Activated CD4-positive, alpha-beta T cell treated with anti-CD3 and anti-CD28 coated beads, Interleukin-2, amount 10 ng/mL, durations not matched to agents 24 days and 14 days (primary cell): Measurements from ENCODE around the gene WFDC8. TPM values are rescaled to one million over a fixed set of nuclear protein-coding genes. Genes with fewer than 3 reads are reported as not detected.
"Not testable (repeated sequence)": the region's sequence is repeated elsewhere in the genome, so short reads cannot be mapped to it uniquely, and the experiment has no call there.

Experiments used
- DNase-seq: peaks from one replicate; pipeline ENCODE4 v3.0.0; 2022
- H3K27ac Mint-ChIP-seq: one replicate; pipeline ENCODE4 v1.8.0; 2022; ENCODE audit warnings: mild to moderate bottlenecking, mixed read lengths
- H3K27me3 Mint-ChIP-seq: one replicate; pipeline ENCODE4 v1.8.0; 2022; ENCODE audit warnings: mixed read lengths
- H3K36me3 Mint-ChIP-seq: one replicate; pipeline ENCODE4 v1.8.0; 2022; ENCODE audit warnings: low read depth, mild to moderate bottlenecking, mixed read lengths
- H3K4me1 Mint-ChIP-seq: one replicate; pipeline ENCODE4 v1.8.0; 2021; ENCODE audit warnings: mixed read lengths
- H3K4me3 Mint-ChIP-seq: one replicate; pipeline ENCODE4 v1.8.0; 2022; ENCODE audit warnings: mild to moderate bottlenecking, moderate library complexity, mixed read lengths
- H3K9me3 Mint-ChIP-seq: one replicate; pipeline ENCODE4 v1.8.0; 2021; ENCODE audit warnings: mixed read lengths
- intact Hi-C: fragments of 100-400 bp; cut with micrococcal nuclease; formaldehyde crosslinking; loops from one replicate; pipeline ENCODE4 v1.15.1; 2023
- total RNA-seq: library from RNA; stranded (reverse); gene quantifications from 2 replicates; pipeline ENCODE4 v1.2.3, GENCODE V29; 2022

The WFDC8 gene
- total RNA-seq, 1 donor from 2014 or later: not detected

DNA sequence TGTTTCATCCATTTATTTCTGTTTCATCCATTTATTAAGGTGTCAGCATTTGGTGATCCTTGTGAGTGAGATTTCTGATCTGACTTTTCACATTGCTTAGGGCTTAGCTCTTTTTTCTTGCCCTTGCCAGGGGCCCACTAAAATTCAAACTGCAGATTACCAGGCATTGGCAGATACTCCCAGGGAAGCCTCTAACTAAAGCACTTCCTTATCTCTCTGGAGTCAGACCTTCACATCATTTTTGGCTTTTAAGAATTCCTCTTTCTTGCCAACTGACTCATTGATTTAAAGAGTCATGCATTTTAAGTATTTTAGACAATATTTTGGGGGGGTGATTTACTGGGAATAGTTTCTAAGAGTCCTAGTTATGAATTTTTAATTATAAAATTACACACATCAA is 2.6 kb upstream of the WFDC8 start:
- Mint-ChIP-seq H3K4me1 (no peaks in the 10 kb centered on the region), H3K9me3 (no peaks in the 10 kb centered on the region)
- intact Hi-C loops: no loop called here

DNA sequence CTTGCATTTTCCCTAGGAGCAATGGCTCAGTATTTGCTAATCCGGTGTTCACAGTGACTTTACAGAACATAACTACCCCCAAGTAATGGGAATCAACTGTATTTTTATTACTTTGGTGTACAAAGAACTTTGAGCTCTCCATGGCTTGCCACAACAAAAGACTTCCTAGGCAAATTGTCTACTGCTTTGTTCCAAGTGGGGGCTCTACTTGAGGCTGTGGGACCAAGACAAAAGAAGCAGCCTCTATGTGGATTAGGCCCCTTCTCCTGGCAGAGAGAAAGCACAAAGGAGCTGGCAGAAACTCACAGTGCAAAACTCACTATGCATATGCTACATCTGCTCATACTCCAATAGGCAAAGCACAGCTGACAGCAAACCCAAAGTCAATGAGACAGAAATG is 853 bp downstream of the WFDC8 start:
- Mint-ChIP-seq H3K4me3 (no peak overlapping the region), H3K9me3 (no peaks in the 10 kb centered on the region), H3K27ac (no peak overlapping the region), H3K36me3 (no peaks in the 10 kb centered on the region), H3K27me3 (peaks cover 26% of the 10 kb centered on the region), H3K4me1 (no peaks in the 10 kb centered on the region)
- no peak for DNase-seq
- intact Hi-C loops: no loop called here

More for the DNA sequence above, 2.6 kb upstream of the WFDC8 start:
- no peaks in the 10 kb centered on the region for H3K36me3 Mint-ChIP-seq
- no peak overlapping the region for H3K4me3 Mint-ChIP-seq
- no peak overlapping the region for H3K27ac Mint-ChIP-seq
- peaks cover 23% of the 10 kb centered on the region for H3K27me3 Mint-ChIP-seq
- DNase-seq: no peak

DNA sequence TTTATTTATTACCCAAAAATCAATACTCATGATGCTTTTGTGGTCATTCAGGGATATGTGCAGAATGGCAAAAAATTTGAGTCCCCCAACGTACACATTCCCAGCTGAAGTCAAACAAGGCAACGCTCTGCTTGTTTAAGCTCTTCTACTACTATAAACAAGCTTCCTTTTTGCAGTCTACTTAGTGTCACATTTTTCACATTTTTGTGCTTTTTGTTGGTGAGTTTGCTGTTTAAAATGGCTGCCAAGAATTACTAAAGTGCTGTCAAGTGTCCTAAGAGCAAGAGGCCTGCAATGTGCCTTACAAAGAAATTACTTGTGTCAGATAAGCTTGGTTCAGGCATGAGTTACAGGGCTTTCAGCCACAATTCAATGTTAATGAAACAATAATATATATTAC is 2.1 kb downstream of the WFDC8 start:
- intact Hi-C loops: no loop called here
- H3K27me3 Mint-ChIP-seq: peaks cover 25% of the 10 kb centered on the region
- DNase-seq: no peak
- no peak overlapping the region for H3K4me3 Mint-ChIP-seq
- no peaks in the 10 kb centered on the region for H3K9me3 Mint-ChIP-seq
- H3K4me1 Mint-ChIP-seq: no peaks in the 10 kb centered on the region
- H3K36me3 Mint-ChIP-seq: no peaks in the 10 kb centered on the region
- H3K27ac Mint-ChIP-seq: no peak overlapping the region

DNA sequence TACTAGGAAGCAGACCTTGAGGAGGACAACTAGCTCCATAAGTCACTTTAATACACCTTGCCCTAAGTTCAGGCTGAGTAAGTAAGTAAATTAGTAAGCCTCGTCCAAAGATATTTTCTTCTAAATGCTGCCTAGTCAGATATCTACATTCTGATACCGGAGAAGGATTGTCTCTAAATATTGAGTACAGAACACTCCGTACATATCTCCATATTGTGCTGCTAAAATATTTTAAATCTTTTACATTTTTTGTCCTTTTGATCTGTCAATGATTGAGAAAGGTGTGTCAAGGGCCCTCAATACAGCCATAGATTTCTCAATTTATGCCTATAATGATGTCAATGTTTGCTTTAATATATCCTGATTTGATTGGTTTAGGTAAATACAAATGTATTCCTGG is 3.2 kb downstream of the WFDC8 start:
- DNase-seq: no peak
- Mint-ChIP-seq H3K4me1 (no peaks in the 10 kb centered on the region), H3K9me3 (peaks cover 4% of the 10 kb centered on the region), H3K27ac (no peak overlapping the region), H3K36me3 (no peaks in the 10 kb centered on the region), H3K27me3 (peaks cover 25% of the 10 kb centered on the region), H3K4me3 (no peak overlapping the region)
- intact Hi-C loops: no loop called here

DNA sequence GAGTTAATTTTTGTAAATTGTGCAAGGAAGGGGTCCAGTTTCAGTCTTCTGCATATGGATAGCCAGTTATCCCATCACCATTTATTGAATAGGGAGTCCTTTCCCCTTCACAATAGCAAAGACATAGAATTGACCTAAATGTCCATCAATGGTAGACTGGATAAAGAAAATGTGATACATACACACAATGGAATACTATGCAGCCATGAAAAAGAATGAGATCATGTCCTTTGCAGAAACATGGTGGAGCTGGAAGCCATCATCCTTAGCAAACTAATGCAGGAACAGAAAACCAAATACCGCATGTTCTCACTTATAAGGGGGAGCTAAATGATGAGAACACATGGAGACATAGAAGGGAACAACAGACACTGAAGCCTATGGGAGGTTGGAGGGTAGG is 9.4 kb downstream of the WFDC8 start:
- H3K36me3 Mint-ChIP-seq, intact Hi-C loops, H3K4me1 Mint-ChIP-seq, H3K4me3 Mint-ChIP-seq, H3K9me3 Mint-ChIP-seq, DNase-seq, H3K27ac Mint-ChIP-seq: not testable (repeated sequence)
- peaks cover 11% of the 10 kb centered on the region for H3K27me3 Mint-ChIP-seq

DNA sequence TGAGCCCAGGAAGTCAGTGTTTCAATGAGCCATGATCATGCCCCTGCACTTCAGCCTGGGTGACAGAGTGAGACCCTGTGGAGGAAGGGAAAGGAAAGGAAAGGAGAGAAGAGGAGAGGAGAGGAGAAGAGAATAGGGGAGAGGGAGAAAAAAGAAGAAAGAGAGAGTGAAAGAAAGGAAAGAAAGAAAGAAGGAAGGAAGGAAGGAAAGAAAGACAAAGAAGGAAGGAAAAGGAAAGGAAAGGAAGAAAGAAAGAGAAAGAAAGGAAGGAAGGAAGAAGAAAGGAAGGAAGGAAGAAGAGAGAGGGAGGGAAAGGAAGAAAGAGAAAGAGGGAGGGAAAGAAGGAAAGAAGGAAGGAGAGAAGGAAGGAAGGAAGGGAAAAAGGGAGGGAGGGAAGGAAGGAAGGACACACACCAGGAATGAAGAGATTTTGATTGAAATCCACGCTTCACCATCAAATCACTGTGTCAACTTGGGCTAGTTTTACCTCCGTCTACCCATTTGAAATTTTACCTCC is 14.3 kb downstream of the WFDC8 start:
- no peak overlapping the region for H3K4me3 Mint-ChIP-seq
- no peaks in the 10 kb centered on the region for H3K4me1 Mint-ChIP-seq
- no peak for DNase-seq
- H3K27me3 Mint-ChIP-seq: peaks cover 8% of the 10 kb centered on the region
- H3K27ac Mint-ChIP-seq: no peak overlapping the region
- intact Hi-C loops: no loop called here
- no peaks in the 10 kb centered on the region for H3K36me3 Mint-ChIP-seq
- H3K9me3 Mint-ChIP-seq: peaks cover 3% of the 10 kb centered on the region

DNA sequence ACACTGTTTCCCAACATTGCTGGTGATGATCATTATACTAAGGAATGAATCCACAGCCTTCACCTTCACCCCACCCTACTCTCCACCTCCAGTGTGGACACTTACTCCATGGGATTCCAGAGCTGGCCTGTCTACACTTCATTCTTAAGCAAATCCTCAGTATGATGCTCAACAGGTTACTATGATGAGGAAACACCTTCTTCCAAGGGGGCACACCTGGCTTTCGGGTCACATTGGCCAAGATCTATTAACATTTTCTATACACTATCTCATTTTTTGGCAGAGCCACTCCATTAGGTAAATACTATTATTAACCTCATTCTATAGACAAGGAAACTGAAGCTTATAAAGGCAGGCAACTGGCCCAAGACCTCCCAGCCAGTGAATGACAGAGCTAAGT is 23.9 kb downstream of the WFDC8 start:
- no peak for DNase-seq
- Mint-ChIP-seq H3K4me3 (no peak overlapping the region), H3K9me3 (no peaks in the 10 kb centered on the region), H3K4me1 (no peaks in the 10 kb centered on the region), H3K36me3 (no peaks in the 10 kb centered on the region), H3K27ac (no peak overlapping the region), H3K27me3 (peaks cover 3% of the 10 kb centered on the region)
- intact Hi-C loops: no loop called here

DNA sequence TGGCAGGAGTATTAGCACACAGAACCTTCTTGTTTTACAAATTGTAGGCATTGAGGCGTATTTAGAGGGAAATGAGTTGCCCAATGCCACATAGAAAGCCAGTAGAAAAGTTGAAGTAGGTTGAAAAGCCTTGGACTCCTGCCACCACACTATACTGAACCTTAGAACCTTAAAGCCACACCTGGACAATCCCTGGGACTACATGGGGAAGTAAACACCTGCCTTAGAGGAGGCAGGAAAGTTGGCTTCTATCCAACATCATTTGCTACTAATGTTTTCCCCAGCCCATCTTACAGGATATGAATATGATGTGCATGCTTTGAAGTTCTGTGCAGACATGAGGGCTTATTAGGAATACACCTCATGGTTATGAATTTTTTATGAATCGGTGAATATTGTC is 26.6 kb downstream of the WFDC8 start:
- Mint-ChIP-seq H3K27me3 (peaks cover 13% of the 10 kb centered on the region), H3K4me1 (no peaks in the 10 kb centered on the region), H3K27ac (no peak overlapping the region), H3K36me3 (no peaks in the 10 kb centered on the region), H3K9me3 (no peaks in the 10 kb centered on the region), H3K4me3 (no peak overlapping the region)
- intact Hi-C loops: no loop called here
- no peak for DNase-seq

DNA sequence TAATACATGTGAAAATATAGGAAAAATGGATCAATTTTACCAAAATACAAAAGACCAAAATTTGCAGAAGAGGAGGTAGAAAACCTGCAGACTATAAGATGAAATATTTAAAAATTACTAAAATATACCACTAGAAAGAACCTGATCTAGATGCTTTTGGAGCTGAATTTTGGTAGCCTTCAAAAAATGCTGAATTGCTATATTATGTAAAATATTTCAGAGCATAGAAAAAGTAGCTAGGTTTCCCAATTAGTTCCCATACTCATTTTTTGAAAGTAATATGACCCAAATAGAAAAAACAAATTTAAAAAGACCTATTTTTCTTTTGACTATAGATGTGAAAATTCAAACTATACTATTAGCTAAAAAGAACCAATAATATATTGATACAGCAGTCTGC is 28.3 kb downstream of the WFDC8 start:
- H3K36me3 Mint-ChIP-seq: no peaks in the 10 kb centered on the region
- no peak for DNase-seq
- intact Hi-C loops: no loop called here
- H3K4me3 Mint-ChIP-seq: no peak overlapping the region
- H3K27ac Mint-ChIP-seq: no peak overlapping the region
- peaks cover 17% of the 10 kb centered on the region for H3K27me3 Mint-ChIP-seq
- no peaks in the 10 kb centered on the region for H3K4me1 Mint-ChIP-seq
- H3K9me3 Mint-ChIP-seq: no peaks in the 10 kb centered on the region

DNA sequence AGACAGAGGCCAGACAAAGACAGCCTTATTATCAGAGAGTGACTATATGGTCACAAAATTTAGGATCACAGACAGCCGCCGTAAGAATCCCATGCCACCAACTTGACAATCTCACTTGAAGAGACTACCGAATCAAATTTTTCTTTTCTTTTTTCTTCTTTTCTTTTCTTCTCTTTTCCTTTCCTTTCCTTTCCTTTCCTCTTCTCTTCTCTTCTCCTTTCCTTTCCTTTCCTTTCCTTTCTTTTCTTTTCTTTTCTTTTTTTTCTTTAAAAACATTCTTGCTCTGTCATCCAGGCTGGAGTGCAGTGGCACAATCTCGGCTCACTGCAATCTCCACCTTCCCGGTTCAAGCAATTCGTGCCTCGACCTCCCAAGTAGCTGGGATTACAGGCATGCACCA is 30.7 kb downstream of the WFDC8 start:
- H3K36me3 Mint-ChIP-seq: no peaks in the 10 kb centered on the region
- H3K4me1 Mint-ChIP-seq: no peaks in the 10 kb centered on the region
- no peak for DNase-seq
- peaks cover 25% of the 10 kb centered on the region for H3K27me3 Mint-ChIP-seq
- intact Hi-C loops: no loop called here
- H3K9me3 Mint-ChIP-seq: no peaks in the 10 kb centered on the region
- H3K27ac Mint-ChIP-seq: no peak overlapping the region
- H3K4me3 Mint-ChIP-seq: no peak overlapping the region

DNA sequence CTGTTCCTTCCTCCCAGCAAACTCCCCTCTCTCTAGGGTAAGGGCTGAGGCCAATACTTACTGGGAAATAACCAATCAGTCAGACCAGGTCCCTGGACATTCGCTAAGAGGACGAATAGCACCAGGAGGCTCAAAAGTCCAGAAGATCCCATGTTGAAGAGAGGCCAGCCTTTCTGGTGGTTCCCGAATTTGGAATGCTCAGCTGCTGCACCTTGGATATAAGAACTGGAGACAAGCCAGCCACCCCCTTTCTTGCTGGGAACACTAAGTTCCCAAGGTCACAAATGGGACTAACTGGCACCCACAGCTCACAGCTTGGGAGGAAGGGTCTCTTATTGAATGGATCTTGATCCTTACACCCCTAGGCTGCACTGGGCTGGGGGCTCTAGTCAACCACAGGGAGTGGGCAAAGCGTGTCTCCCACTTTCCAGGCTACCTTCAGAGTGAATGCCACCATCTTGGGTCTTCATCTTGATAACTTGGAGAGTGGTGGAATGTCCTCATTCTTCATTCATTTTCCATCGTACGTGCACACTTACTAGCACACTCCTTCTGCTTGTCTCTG is 31.8 kb downstream of the WFDC8 start, which contains the start of gene EPPIN:
Gene EPPIN (minus strand): TSS at position 196 of the 565 bp plus-strand sequence. CDS start 44 bp downstream, at position 152.
- Mint-ChIP-seq H3K27me3 (peaks cover 25% of the 10 kb centered on the region), H3K9me3 (no peaks in the 10 kb centered on the region), H3K4me3 (no peak within 1 kb of the TSS), H3K36me3 (no peaks in the 10 kb centered on the region), H3K27ac (no peak within 1 kb of the TSS), H3K4me1 (no peaks in the 10 kb centered on the region)
- intact Hi-C loops: no loop called here
- DNase-seq: no peak

DNA sequence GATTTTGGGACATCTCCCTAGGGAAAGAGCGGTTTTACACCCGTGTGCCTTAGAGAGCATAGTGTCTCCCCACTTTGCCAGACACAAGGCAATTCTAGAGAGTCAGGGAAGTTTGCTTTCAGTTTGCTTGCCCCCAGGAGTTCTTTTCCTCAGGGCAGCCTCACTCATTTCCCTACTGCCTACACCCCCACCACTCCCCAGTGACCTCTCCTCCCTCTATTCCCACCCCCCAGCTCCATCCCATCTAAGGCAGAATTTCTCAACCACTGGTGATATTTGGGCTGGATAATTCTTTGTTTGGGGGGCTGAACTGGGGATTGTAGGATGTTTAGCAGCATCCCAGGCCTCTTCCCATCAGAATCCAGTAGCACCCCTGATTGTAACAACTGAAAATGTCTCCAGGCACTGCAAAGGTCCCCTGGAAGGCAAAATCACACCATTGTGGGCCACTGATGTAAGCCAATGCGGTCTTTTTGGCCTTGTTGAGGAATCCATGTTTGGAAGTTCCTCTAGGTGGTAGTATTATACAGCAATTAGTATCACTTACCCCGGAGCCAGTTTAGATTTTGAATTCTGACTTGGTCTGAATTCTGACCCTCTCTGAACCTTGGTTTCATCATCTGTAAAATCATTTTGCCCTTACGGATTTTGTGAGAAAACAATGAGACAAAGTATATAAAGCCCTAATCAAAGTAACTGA is 33.2 kb downstream of the WFDC8 start:
- no peak overlapping the region for H3K4me3 Mint-ChIP-seq
- DNase-seq: no peak
- no peaks in the 10 kb centered on the region for H3K36me3 Mint-ChIP-seq
- intact Hi-C loops: loop anchor here (1.0 kb wide), 1 partner anchor 225 kb away; no protein-coding TSS in a partner anchor
- no peaks in the 10 kb centered on the region for H3K9me3 Mint-ChIP-seq
- no peak overlapping the region for H3K27ac Mint-ChIP-seq
- no peaks in the 10 kb centered on the region for H3K4me1 Mint-ChIP-seq
- H3K27me3 Mint-ChIP-seq: peaks cover 25% of the 10 kb centered on the region

DNA sequence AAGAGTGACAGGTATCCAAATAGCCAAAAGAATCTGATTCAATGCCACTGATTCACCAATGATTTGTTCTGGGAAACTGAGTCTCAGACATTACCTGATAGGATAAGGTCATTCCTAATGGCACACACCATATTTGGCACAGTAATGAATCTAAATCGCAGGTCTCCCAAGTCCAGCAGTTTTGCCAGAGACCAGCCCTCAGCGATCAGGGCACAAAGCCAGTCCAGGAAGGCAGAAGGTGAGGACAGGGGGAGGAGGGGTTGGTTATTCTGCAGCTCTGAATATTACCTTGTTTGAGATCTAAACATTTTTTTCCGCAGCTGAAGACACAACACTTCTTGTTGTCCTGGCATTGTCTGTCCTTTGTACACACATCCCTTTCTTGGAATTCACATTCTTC is 33.7 kb downstream of the WFDC8 start:
- Mint-ChIP-seq H3K27ac (no peak overlapping the region), H3K4me3 (no peak overlapping the region), H3K36me3 (no peaks in the 10 kb centered on the region), H3K27me3 (peaks cover 24% of the 10 kb centered on the region), H3K4me1 (no peaks in the 10 kb centered on the region), H3K9me3 (no peaks in the 10 kb centered on the region)
- intact Hi-C loops: no loop called here
- no peak for DNase-seq

DNA sequence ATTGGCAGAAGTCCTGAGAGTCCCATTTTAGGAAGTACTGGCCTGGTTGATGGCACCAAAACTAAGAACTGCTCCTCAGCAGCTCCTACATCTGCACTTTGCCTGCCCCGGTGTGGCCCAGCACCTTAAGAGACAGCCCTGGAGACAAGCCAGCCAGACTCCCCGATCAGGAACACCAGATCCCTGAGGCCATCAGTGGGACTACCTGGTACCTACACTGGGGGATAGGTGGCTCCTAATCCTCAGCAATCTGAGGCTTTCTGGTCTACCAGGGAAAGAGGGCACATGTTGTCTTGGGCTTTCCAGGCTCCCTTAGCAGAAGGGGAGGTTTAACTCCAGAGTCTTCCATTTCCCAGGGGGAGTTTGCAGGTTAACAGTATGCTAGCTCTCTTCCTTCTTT is 39.7 kb downstream of the WFDC8 start, which contains the start of gene WFDC6:
Gene WFDC6 (minus strand): TSS at position 101 of the 400 bp plus-strand sequence. CDS start 75 bp downstream, at position 26.
- Mint-ChIP-seq H3K4me1 (no peaks in the 10 kb centered on the region), H3K27me3 (peaks cover 9% of the 10 kb centered on the region), H3K9me3 (no peaks in the 10 kb centered on the region), H3K4me3 (no peak within 1 kb of the TSS), H3K27ac (no peak within 1 kb of the TSS), H3K36me3 (no peaks in the 10 kb centered on the region)
- no peak for DNase-seq
- intact Hi-C loops: no loop called here
